TTC549 (cell line): ENCODE measurements around the gene TRUB2.

Source experiments
- FAIRE-seq: peaks from 2 replicates; lab custom pipeline; 2012; peaks lifted over from hg19 to GRCh38; lab: Jason Lieb, UNC

The TRUB2 gene

GRCh38 chr9:128322404-128323211, at the start of gene TRUB2, which contains the start of gene COQ4:
TSS of gene TRUB2 (minus strand) at chr9:128322447. CDS start at chr9:128322408, 39 bp downstream.
TSS of gene COQ4 (plus strand) at chr9:128322839. CDS start at chr9:128322859, 20 bp downstream.
- FAIRE-seq: no peak

- no peak for FAIRE-seq
Measured at GRCh38 chr9:128371630-128372117, 49.4 kb upstream of the TRUB2 start.

- FAIRE-seq: no peak
Measured at GRCh38 chr9:128370752-128371629, 48.7 kb upstream of the TRUB2 start, which contains the start of gene URM1. TSS of gene URM1 (plus strand) at chr9:128371374. CDS start at chr9:128371381, 7 bp downstream.

GRCh38 chr9:128370367-128370751, 48.1 kb upstream of the TRUB2 start:
- FAIRE-seq: no peak

- no peak for FAIRE-seq
Measured at GRCh38 chr9:128369024-128369706, 46.9 kb upstream of the TRUB2 start.

GRCh38 chr9:128365525-128365924, 43.3 kb upstream of the TRUB2 start:
- no peak for FAIRE-seq

GRCh38 chr9:128362774-128363173, 40.5 kb upstream of the TRUB2 start:
- no peak for FAIRE-seq

- no peak for FAIRE-seq
Measured at GRCh38 chr9:128361986-128362646, 39.9 kb upstream of the TRUB2 start.

- FAIRE-seq: no peak
Measured at GRCh38 chr9:128361296-128361985, 39.2 kb upstream of the TRUB2 start.

- FAIRE-seq: no peak
Measured at GRCh38 chr9:128360826-128361225, 38.6 kb upstream of the TRUB2 start.

- no peak for FAIRE-seq
Measured at GRCh38 chr9:128358861-128359260, 36.6 kb upstream of the TRUB2 start.

GRCh38 chr9:128358090-128358489, 35.8 kb upstream of the TRUB2 start:
- no peak for FAIRE-seq

GRCh38 chr9:128355451-128355850, 33.2 kb upstream of the TRUB2 start:
- no peak for FAIRE-seq

- no peak for FAIRE-seq
Measured at GRCh38 chr9:128349772-128350171, 27.5 kb upstream of the TRUB2 start.

GRCh38 chr9:128349125-128349524, 26.9 kb upstream of the TRUB2 start:
- no peak for FAIRE-seq

GRCh38 chr9:128344931-128345605, 22.8 kb upstream of the TRUB2 start:
- no peak for FAIRE-seq

GRCh38 chr9:128343855-128344254, 21.6 kb upstream of the TRUB2 start:
- FAIRE-seq: no peak

GRCh38 chr9:128342971-128343680, 20.9 kb upstream of the TRUB2 start:
- FAIRE-seq: no peak

GRCh38 chr9:128341435-128341849, 19.2 kb upstream of the TRUB2 start:
- FAIRE-seq: no peak
